Limb (tissue), 2 donors: ENCODE measurements around the gene PWP2.
A peak's percentile ranks its signal among the peaks of the same experiment; 100 is the strongest.
"Not testable (repeated sequence)": the region's sequence is repeated elsewhere in the genome, so short reads cannot be mapped to it uniquely, and the experiment has no call there.

Experiments used
- DNase-seq, 2 donors: peaks; one replicate each; pipeline ENCODE4 v3.0.0-alpha.2; 2016; ENCODE audit errors: extremely low spot score in 2 of 2

Gene PWP2

GRCh38 chr21:44138039-44138438 is 30.8 kb downstream of the PWP2 start:
- DNase-seq = not testable (repeated sequence)

- DNase-seq = not testable (repeated sequence)
Observed at GRCh38 chr21:44139787-44140551, 32.8 kb downstream of the PWP2 start.

- not testable (repeated sequence) for DNase-seq
Observed at GRCh38 chr21:44140552-44140932, 33.3 kb downstream of the PWP2 start.

- not testable (repeated sequence) for DNase-seq
Observed at GRCh38 chr21:44142470-44142869, 35.3 kb downstream of the PWP2 start.

- not testable (repeated sequence) for DNase-seq
Observed at GRCh38 chr21:44143380-44143779, 36.2 kb downstream of the PWP2 start.

- not testable (repeated sequence) for DNase-seq
Observed at GRCh38 chr21:44143996-44144395, 36.8 kb downstream of the PWP2 start.

GRCh38 chr21:44144784-44145602 is 37.8 kb downstream of the PWP2 start:
- not testable (repeated sequence) for DNase-seq

- DNase-seq = not testable (repeated sequence)
Observed at GRCh38 chr21:44145616-44146015, 38.4 kb downstream of the PWP2 start.

- DNase-seq = not testable (repeated sequence)
Observed at GRCh38 chr21:44147108-44147507, 39.9 kb downstream of the PWP2 start.

- peak in 1 of 2 donors; percentile 4 for DNase-seq
Observed at GRCh38 chr21:44150255-44150654, 43.1 kb downstream of the PWP2 start.

GRCh38 chr21:44153214-44153888 is 46.2 kb downstream of the PWP2 start:
- peak in 1 of 2 donors; percentile 1 for DNase-seq

GRCh38 chr21:44153889-44154228 is 46.7 kb downstream of the PWP2 start:
- DNase-seq = not testable (repeated sequence)

GRCh38 chr21:44154816-44155230 is 47.6 kb downstream of the PWP2 start:
- not testable (repeated sequence) for DNase-seq

- not testable (repeated sequence) for DNase-seq
Observed at GRCh38 chr21:44155231-44155993, 48.2 kb downstream of the PWP2 start.

- not testable (repeated sequence) for DNase-seq
Observed at GRCh38 chr21:44155994-44156380, 48.8 kb downstream of the PWP2 start.

GRCh38 chr21:44157439-44158081 is 50.4 kb downstream of the PWP2 start:
- DNase-seq = not testable (repeated sequence)

- not testable (repeated sequence) for DNase-seq
Observed at GRCh38 chr21:44158082-44158468, 50.9 kb downstream of the PWP2 start.

GRCh38 chr21:44159349-44160297 is 52.4 kb downstream of the PWP2 start:
- DNase-seq = not testable (repeated sequence)

GRCh38 chr21:44160298-44160672 is 53.1 kb downstream of the PWP2 start:
- not testable (repeated sequence) for DNase-seq

- not testable (repeated sequence) for DNase-seq
Observed at GRCh38 chr21:44160821-44161220, 53.6 kb downstream of the PWP2 start.
